Thyroid gland (tissue), 4 donors: Measurements from ENCODE around the gene PSMG3.

Experiments used
- POLR2A ChIP-seq, 2 donors: fragments of 450-650 bp; IDR thresholded peaks; one replicate each; pipeline ENCODE4 v1.6.1; 2017; ENCODE audit warnings: antibody characterized with exemption in 2 of 2, mild to moderate bottlenecking in 2 of 2, moderate library complexity in 1 of 2
- TF ChIP-seq, protein P1 (sequence below), 6 experiments: fragments of 200-600 bp in 3 of 6; fragments of 450-650 bp in 3 of 6; sonication (generic) in 3 of 6; IDR thresholded peaks; one replicate each; pipeline ENCODE4 v1.5.1; 2016 to 2019; ENCODE audit warnings: antibody characterized with exemption in 6 of 6, mild to moderate bottlenecking in 2 of 6, inconsistent platforms in 1 of 6, moderate library complexity in 1 of 6

DNA sequence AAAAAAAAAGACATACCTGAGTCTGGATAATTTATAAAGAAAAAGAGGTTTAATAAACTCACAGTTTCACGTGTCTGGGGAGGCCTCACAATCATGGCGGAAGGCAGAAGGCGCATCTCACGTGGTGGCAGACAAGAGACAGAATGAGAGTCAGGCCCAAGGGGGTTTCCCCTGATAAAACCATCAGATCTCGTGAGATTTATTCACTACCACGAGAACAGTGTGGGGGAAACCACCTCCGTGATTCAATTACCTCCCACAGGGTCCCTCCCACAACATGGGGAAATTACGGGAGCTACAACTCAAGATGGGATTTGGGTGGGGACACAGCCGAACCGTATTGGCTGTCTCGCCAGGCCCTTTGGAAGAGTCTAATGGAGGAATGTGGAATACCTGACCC, 48.4 kb downstream of the PSMG3 start:
- TF ChIP-seq, protein P1, sequence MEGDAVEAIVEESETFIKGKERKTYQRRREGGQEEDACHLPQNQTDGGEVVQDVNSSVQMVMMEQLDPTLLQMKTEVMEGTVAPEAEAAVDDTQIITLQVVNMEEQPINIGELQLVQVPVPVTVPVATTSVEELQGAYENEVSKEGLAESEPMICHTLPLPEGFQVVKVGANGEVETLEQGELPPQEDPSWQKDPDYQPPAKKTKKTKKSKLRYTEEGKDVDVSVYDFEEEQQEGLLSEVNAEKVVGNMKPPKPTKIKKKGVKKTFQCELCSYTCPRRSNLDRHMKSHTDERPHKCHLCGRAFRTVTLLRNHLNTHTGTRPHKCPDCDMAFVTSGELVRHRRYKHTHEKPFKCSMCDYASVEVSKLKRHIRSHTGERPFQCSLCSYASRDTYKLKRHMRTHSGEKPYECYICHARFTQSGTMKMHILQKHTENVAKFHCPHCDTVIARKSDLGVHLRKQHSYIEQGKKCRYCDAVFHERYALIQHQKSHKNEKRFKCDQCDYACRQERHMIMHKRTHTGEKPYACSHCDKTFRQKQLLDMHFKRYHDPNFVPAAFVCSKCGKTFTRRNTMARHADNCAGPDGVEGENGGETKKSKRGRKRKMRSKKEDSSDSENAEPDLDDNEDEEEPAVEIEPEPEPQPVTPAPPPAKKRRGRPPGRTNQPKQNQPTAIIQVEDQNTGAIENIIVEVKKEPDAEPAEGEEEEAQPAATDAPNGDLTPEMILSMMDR (IDR thresholded peaks at IDR 0.05): no peak
- no peak for TF ChIP-seq POLR2A (IDR thresholded peaks at IDR 0.05)
